Choroid plexus epithelial cell (primary cell): ENCODE results near the gene ZNF91.
"Not testable (repeated sequence)": the region's sequence is repeated elsewhere in the genome, so short reads cannot be mapped to it uniquely, and the experiment has no call there.

Experiments used
- DNase-seq: peaks from one replicate; pipeline ENCODE4 v3.0.0-alpha.2; 2010; ENCODE audit warnings: low read depth
- H3K4me3 ChIP-seq: 2 replicates; pipeline ENCODE4 v1.5.1; 2011; ENCODE audit warnings: low read depth, mild to moderate bottlenecking, control low read depth, low read length, moderate library complexity
- CTCF ChIP-seq: conservative IDR thresholded peaks from 2 replicates; pipeline ENCODE4 v1.5.1; 2011; ENCODE audit warnings: low read depth, mild to moderate bottlenecking, control low read depth, inconsistent platforms, low read length, moderate library complexity

ZNF91 gene

GRCh38 chr19:23382955-23383354 is 12.3 kb downstream of the ZNF91 start:
- no peak overlapping the region for H3K4me3 ChIP-seq
- TF ChIP-seq CTCF = no peak
- no peak for DNase-seq

DNA sequence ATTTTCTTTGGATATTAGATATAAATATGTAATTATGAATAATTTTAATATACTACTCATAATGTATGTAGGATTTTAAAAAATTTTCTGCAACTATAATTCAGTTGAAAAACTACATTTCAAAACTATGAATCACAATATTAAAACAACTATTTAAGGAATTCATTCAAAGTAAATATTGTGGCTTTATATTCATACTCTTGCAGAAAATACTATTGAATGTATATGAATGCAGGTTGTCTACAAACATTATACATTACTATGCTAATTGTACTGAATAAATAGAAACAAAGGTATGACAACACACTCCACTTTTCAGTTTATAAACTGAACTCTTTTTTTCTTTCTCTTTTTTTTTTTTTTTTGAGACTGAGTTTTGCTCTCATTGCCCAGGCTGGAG is 14.2 kb downstream of the ZNF91 start:
- DNase-seq = no peak
- no peak overlapping the region for H3K4me3 ChIP-seq
- TF ChIP-seq CTCF = no peak

GRCh38 chr19:23379671-23380070 is 15.6 kb downstream of the ZNF91 start:
- H3K4me3 ChIP-seq, DNase-seq: not testable (repeated sequence)

GRCh38 chr19:23378948-23379347 is 16.3 kb downstream of the ZNF91 start:
- peak; percentile 18 for DNase-seq
- no peak overlapping the region for H3K4me3 ChIP-seq
- no peak for TF ChIP-seq CTCF

DNA sequence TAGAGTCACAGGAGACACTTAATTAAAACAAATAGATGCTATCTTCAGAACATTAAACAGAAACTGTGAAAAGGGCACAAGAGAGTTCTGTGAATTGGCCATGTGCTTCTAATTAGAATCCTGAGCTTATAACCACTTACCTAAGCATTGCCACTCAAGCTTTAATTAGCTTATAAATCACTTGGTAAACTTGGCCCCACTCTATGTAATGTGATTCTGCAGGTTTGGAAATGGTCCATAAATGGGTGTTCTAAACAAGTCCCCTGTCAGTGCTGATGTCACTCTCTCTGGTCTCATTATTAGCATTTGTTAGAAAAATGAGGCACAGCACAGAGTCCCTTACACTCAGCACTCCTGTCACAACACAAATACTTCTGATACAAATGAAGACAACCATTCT is 18.0 kb downstream of the ZNF91 start:
- no peak overlapping the region for H3K4me3 ChIP-seq
- no peak for DNase-seq
- no peak for TF ChIP-seq CTCF

DNA sequence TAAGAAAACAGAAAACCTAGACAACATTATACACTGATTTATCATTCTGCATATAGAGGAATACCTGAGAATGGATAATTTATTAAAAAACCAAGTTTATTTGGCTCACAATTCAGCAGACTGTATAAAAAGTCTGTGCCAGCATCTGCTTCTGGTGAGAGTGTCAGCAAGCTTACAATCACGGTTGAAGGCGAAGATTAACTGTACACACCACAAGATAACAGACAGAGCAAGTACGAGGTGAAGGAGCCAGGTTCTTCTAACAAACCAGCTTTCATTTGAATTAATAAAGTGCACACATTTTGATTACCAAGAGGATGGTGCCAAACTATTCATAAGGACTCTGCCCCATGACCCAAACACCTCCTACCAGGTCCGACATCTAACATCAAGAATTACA is 28.8 kb downstream of the ZNF91 start:
- no peak for TF ChIP-seq CTCF
- DNase-seq = no peak
- no peak overlapping the region for H3K4me3 ChIP-seq

- not testable (repeated sequence) for H3K4me3 ChIP-seq, DNase-seq
These were observed 29.2 kb downstream of the ZNF91 start for GRCh38 chr19:23366031-23366430.

DNA sequence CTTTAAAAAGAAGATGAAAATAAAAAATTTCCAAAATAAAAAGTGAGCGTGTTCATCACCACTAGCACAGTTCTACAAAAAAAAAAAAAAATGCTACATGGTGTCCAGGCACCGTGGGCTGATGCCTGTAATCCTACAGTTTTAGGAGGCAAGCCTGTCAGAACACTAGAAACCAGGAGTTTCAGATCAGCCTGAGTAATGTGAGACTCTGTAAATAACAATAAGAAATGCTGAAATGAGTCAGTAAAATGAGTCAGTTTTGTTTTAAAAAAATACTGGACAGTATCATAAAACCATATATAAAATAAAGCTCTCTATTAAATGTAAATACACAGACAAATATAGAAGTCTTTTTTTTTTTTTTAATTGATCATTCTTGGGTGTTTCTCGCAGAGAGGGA is 30.0 kb downstream of the ZNF91 start:
- no peak for DNase-seq
- H3K4me3 ChIP-seq = no peak overlapping the region
- no peak for TF ChIP-seq CTCF

DNA sequence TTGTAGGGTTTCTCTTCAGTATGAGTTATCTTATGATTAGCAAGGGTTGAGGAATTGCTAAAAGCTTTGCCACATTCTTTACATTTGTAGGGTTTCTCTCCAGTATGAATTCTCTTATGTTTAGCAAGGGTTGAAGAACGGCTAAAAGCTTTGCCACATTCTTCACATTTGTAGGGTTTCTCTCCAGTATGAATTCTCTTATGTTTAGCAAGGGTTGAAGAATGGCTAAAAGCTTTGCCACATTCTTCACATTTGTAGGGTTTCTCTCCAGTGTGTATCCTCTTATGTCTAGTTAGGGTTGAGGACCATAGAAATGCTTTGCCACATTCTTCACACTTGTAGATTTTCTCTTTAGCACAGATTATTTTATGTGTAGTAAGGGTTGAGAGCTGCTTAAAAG is 33.4 kb downstream of the ZNF91 start:
- H3K4me3 ChIP-seq, DNase-seq: not testable (repeated sequence)
